Activated CD4-positive, alpha-beta memory T cell treated with anti-CD3 and anti-CD28 coated beads, Interleukin-2, amount 10 ng/mL, durations not matched to agents 7 days and 5 days (primary cell): ENCODE results near the gene LPAR1. TPM values are rescaled to one million over a fixed set of nuclear protein-coding genes. Genes with fewer than 3 reads are reported as not detected.
"Not testable (repeated sequence)": the region's sequence is repeated elsewhere in the genome, so short reads cannot be mapped to it uniquely, and the experiment has no call there.

Experiments
- CTCF ChIA-PET: fragments of 350-600 bp; sonication (Branson Sonifier 250); formaldehyde crosslinking; loops from one replicate; lab custom pipeline; 2021; ENCODE audit warnings: antibody characterized with exemption, inconsistent platforms; lab: Charles Lee
- POLR2A ChIA-PET: fragments of 350-600 bp; sonication (Branson Sonifier 250); formaldehyde crosslinking; loops from one replicate; lab custom pipeline; 2021; ENCODE audit warnings: antibody characterized with exemption; lab: Charles Lee
- DNase-seq: peaks from one replicate; pipeline ENCODE4 v3.0.0-alpha.2; 2020
- H3K27ac Mint-ChIP-seq: one replicate; pipeline ENCODE4 v1.8.0; 2021; ENCODE audit warnings: mild to moderate bottlenecking, mixed read lengths
- H3K27me3 Mint-ChIP-seq: one replicate; pipeline ENCODE4 v1.8.0; 2021; ENCODE audit warnings: mixed read lengths
- H3K36me3 Mint-ChIP-seq: one replicate; pipeline ENCODE4 v1.8.0; 2021; ENCODE audit warnings: low read depth, mixed read lengths
- H3K4me1 Mint-ChIP-seq: one replicate; pipeline ENCODE4 v1.8.0; 2021; ENCODE audit warnings: mixed read lengths
- H3K4me3 Mint-ChIP-seq: one replicate; pipeline ENCODE4 v1.8.0; 2021; ENCODE audit warnings: mild to moderate bottlenecking, mixed read lengths
- H3K9me3 Mint-ChIP-seq: one replicate; pipeline ENCODE4 v1.8.0; 2021; ENCODE audit warnings: mixed read lengths
- total RNA-seq, 2 experiments: library from RNA; stranded (reverse); gene quantifications; one replicate each; pipeline ENCODE4 v1.2.3, GENCODE V29; 2021

Gene LPAR1
- total RNA-seq, 2 experiments from 2014 or later, result not detected

DNA sequence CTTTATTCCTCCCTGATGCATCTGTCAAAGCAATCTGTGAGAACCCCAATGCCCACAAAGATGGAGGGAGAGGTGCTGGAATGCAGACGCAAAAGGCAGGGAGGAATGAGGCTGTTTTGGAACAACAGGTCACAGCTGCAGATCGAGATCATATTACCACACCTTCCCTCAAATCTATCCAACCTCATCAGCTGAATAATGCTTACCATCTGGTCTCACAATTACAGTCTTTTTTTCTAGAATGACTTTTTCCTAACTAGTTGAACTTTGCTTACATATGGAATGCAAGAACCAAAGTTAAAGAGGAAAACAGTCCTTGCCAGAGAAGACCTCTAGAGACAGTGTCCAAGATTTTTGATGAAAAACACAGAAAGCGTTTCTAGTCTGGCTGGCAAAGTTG, 158.1 kb downstream of the LPAR1 start:
- H3K27ac Mint-ChIP-seq, result no peak overlapping the region
- CTCF ChIA-PET, result interaction anchor here (0.5 kb wide), 1 partner anchor 11 kb away, joined by 3 read pairs; no protein-coding TSS in a partner anchor

DNA sequence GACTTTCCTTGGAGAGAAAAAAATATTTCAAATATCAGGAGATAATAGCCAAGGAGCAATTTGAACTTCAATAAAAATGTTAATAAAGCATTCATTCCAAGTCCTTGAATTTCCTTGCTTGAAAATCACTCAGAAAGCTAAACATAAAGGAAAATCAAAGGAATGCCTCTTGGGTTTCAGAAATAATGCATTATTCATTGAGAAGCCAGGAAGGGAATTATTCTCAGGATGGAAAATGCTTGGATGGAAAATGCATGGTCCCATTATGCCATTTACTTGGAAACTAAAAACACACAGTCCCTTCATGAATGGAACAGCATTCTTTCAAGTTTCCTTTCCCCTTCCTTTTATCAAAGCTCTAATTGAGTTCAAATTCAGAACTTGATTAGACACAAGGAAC, 160.9 kb downstream of the LPAR1 start:
- Mint-ChIP-seq H3K4me1 (no peaks in the 10 kb centered on the region), H3K4me3 (no peak overlapping the region), H3K27ac (no peak overlapping the region), H3K27me3 (no peaks in the 10 kb centered on the region), H3K36me3 (no peaks in the 10 kb centered on the region), H3K9me3 (peaks cover 9% of the 10 kb centered on the region)
- CTCF ChIA-PET, result no interaction called here
- POLR2A ChIA-PET, result no interaction called here
- no peak for DNase-seq

More for the DNA sequence above, 158.1 kb downstream of the LPAR1 start:
- peaks cover 9% of the 10 kb centered on the region for H3K9me3 Mint-ChIP-seq
- H3K4me3 Mint-ChIP-seq, result no peak overlapping the region
- no peak for DNase-seq
- POLR2A ChIA-PET, result no interaction called here
- H3K4me1 Mint-ChIP-seq, result no peaks in the 10 kb centered on the region
- H3K36me3 Mint-ChIP-seq, result no peaks in the 10 kb centered on the region
- H3K27me3 Mint-ChIP-seq, result no peaks in the 10 kb centered on the region

DNA sequence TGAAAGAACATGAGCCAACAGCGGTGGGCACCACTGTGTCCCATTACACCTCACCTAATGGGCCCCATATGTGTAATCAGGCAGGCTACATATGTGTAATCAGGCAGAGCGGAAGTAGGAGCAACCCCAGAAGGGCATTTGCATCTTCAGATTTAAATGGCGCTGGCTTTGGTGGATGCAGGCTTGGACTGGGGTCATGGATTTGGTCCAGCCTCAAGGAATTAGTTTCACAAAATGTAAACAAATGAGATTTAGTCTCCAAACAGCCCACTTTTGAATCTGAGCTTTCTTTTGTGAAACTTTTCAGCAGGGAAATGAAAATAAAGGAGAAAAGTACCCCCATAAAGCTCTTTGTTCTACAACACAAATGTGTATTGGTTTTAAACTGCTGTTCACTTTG, 161.3 kb downstream of the LPAR1 start:
- ChIA-PET POLR2A (no interaction called here), CTCF (no interaction called here)
- Mint-ChIP-seq H3K9me3 (peaks cover 9% of the 10 kb centered on the region), H3K4me1 (no peaks in the 10 kb centered on the region), H3K27me3 (no peaks in the 10 kb centered on the region), H3K4me3 (no peak overlapping the region), H3K36me3 (no peaks in the 10 kb centered on the region), H3K27ac (no peak overlapping the region)
- DNase-seq, result no peak

GRCh38 chr9:110874963-110875674, 163.2 kb downstream of the LPAR1 start:
- POLR2A ChIA-PET, result no interaction called here
- H3K4me3 Mint-ChIP-seq, result no peak overlapping the region
- no peaks in the 10 kb centered on the region for H3K4me1 Mint-ChIP-seq
- no peaks in the 10 kb centered on the region for H3K27me3 Mint-ChIP-seq
- CTCF ChIA-PET, result no interaction called here
- DNase-seq, result no peak
- no peak overlapping the region for H3K27ac Mint-ChIP-seq
- H3K36me3 Mint-ChIP-seq, result no peaks in the 10 kb centered on the region
- peaks cover 9% of the 10 kb centered on the region for H3K9me3 Mint-ChIP-seq

DNA sequence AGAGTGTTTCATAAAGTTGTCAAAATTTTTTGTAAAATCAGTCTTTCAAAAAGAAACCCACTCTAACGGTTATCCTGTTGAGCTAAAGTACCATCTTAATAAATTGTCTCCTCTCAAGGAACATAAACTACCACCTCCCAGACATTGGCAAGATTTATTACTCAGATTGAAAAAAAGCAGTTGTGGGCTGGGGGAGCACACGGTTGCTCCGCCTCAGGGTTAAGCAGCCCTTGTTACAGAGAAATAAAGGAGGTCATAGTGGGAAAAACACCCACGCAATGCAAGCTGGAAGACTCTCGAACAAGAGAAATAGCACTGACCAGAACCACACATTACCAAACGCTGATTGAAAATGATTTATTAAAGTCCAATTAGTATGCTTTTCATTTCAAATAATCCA, 165.3 kb downstream of the LPAR1 start:
- ChIA-PET CTCF (no interaction called here), POLR2A (no interaction called here)
- Mint-ChIP-seq H3K4me3 (no peak overlapping the region), H3K27me3 (no peaks in the 10 kb centered on the region), H3K36me3 (no peaks in the 10 kb centered on the region), H3K27ac (no peak overlapping the region), H3K9me3 (no peaks in the 10 kb centered on the region), H3K4me1 (no peaks in the 10 kb centered on the region)
- DNase-seq, result no peak

DNA sequence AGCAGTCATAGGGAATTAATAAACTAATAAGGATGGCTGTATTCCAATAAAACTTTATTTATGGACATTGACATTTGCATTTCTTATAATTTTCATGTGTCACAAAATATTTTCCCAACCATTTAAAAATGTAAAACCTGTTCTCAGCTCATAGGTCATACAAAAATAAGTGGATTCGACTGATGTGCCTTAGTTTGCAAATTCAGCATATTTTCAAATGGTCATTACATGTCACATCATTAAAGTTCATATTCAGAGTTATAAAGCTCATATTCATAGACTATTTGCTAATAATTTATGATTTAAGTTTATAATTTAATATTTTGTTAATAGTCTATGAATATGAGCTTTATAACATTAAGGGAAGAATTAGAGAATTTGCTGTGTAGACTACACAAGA, 166.5 kb downstream of the LPAR1 start:
- Mint-ChIP-seq H3K4me1 (no peaks in the 10 kb centered on the region), H3K27me3 (no peaks in the 10 kb centered on the region), H3K27ac (no peak overlapping the region), H3K4me3 (no peak overlapping the region), H3K36me3 (no peaks in the 10 kb centered on the region), H3K9me3 (no peaks in the 10 kb centered on the region)
- no peak for DNase-seq
- POLR2A ChIA-PET, result no interaction called here
- CTCF ChIA-PET, result no interaction called here

- no peaks in the 10 kb centered on the region for H3K36me3 Mint-ChIP-seq
- no peaks in the 10 kb centered on the region for H3K4me1 Mint-ChIP-seq
- POLR2A ChIA-PET, result no interaction called here
- no peaks in the 10 kb centered on the region for H3K27me3 Mint-ChIP-seq
- CTCF ChIA-PET, result interaction anchor here (0.7 kb wide), 1 partner anchor 10 kb away, joined by 3 read pairs; no protein-coding TSS in a partner anchor
- H3K27ac Mint-ChIP-seq, result no peak overlapping the region
- no peak overlapping the region for H3K4me3 Mint-ChIP-seq
- no peaks in the 10 kb centered on the region for H3K9me3 Mint-ChIP-seq
- DNase-seq, result no peak
Measured at GRCh38 chr9:110869931-110870330, 168.3 kb downstream of the LPAR1 start.

GRCh38 chr9:110864011-110864410, 174.3 kb downstream of the LPAR1 start:
- Mint-ChIP-seq H3K36me3 (no peaks in the 10 kb centered on the region), H3K27ac (no peak overlapping the region), H3K4me3 (no peak overlapping the region), H3K27me3 (no peaks in the 10 kb centered on the region), H3K9me3 (peaks cover 20% of the 10 kb centered on the region), H3K4me1 (no peaks in the 10 kb centered on the region)
- POLR2A ChIA-PET, result no interaction called here
- DNase-seq, result no peak
- CTCF ChIA-PET, result no interaction called here

GRCh38 chr9:110861370-110862110, 176.7 kb downstream of the LPAR1 start:
- POLR2A ChIA-PET, DNase-seq, H3K36me3 Mint-ChIP-seq, H3K27me3 Mint-ChIP-seq, H3K4me1 Mint-ChIP-seq, CTCF ChIA-PET, H3K4me3 Mint-ChIP-seq, H3K27ac Mint-ChIP-seq: not testable (repeated sequence)
- H3K9me3 Mint-ChIP-seq, result peaks cover 27% of the 10 kb centered on the region

GRCh38 chr9:110856772-110857171, 181.5 kb downstream of the LPAR1 start:
- Mint-ChIP-seq H3K27ac (no peak overlapping the region), H3K9me3 (peaks cover 19% of the 10 kb centered on the region), H3K4me3 (no peak overlapping the region), H3K27me3 (no peaks in the 10 kb centered on the region), H3K4me1 (no peaks in the 10 kb centered on the region), H3K36me3 (no peaks in the 10 kb centered on the region)
- DNase-seq, result no peak
- ChIA-PET POLR2A (no interaction called here), CTCF (no interaction called here)

DNA sequence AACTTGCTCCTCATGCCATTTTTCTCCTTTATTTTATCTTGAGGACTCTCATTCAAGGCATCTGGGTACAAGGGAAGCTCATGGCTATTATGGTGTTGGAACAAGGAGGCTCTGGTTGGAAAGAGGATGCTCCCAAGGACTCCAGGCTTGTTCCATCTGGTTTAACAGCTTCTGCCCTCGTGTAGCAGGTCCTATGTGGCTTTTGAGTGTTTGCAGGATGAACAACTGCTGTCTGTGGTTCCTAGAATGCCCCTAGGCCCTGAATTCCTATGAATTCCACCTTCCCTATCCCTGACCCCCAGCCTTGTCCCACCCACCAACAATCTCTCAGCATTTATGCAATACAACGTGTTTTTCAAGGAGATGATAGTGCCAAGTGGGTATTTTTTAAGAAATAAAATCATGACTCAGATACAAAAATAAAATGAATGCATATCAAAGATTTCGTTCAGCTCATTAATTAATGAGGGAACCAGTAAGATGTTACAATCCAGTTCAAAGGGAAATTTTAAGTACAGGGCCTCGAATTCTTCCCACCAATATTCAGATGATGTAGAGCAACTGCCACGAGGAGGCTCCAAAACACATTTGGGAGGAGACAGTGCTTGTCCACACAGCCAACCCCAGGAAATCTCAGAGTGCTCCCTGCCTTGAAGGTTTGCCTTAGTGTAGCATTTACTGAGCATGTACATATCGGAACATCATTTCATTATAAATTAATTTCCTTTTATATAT, 187.7 kb downstream of the LPAR1 start:
- H3K27ac Mint-ChIP-seq, result no peak overlapping the region
- H3K4me1 Mint-ChIP-seq, result no peaks in the 10 kb centered on the region
- no peak overlapping the region for H3K4me3 Mint-ChIP-seq
- H3K27me3 Mint-ChIP-seq, result no peaks in the 10 kb centered on the region
- ChIA-PET POLR2A (no interaction called here), CTCF (no interaction called here)
- no peaks in the 10 kb centered on the region for H3K36me3 Mint-ChIP-seq
- peaks cover 4% of the 10 kb centered on the region for H3K9me3 Mint-ChIP-seq
- DNase-seq, result no peak

DNA sequence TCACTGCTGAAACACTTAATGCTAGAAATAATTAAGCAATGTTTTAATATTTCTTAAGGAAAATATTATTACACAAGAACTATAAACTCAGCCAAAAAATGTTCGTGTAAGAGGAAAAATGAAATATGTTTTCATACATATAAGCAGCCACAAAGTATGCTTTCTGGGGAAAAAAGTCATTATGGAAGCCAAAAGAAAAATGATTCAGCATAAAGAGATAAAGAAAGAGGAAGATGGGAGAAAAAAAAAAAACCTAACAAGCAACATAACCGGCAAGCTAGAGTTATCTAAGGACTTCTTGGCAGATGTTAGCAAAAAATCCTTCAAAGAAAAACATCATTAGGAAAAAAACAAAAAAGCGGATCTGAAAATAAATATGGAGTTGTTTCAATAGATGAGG, 190.6 kb downstream of the LPAR1 start:
- H3K4me1 Mint-ChIP-seq, result no peaks in the 10 kb centered on the region
- no peak overlapping the region for H3K4me3 Mint-ChIP-seq
- ChIA-PET POLR2A (no interaction called here), CTCF (no interaction called here)
- H3K9me3 Mint-ChIP-seq, result no peaks in the 10 kb centered on the region
- DNase-seq, result no peak
- H3K36me3 Mint-ChIP-seq, result no peaks in the 10 kb centered on the region
- no peaks in the 10 kb centered on the region for H3K27me3 Mint-ChIP-seq
- H3K27ac Mint-ChIP-seq, result no peak overlapping the region

GRCh38 chr9:110846215-110846614, 192.1 kb downstream of the LPAR1 start:
- POLR2A ChIA-PET, result no interaction called here
- no peaks in the 10 kb centered on the region for H3K27me3 Mint-ChIP-seq
- H3K27ac Mint-ChIP-seq, result no peak overlapping the region
- H3K4me3 Mint-ChIP-seq, result no peak overlapping the region
- H3K9me3 Mint-ChIP-seq, result no peaks in the 10 kb centered on the region
- CTCF ChIA-PET, result no interaction called here
- H3K4me1 Mint-ChIP-seq, result no peaks in the 10 kb centered on the region
- no peaks in the 10 kb centered on the region for H3K36me3 Mint-ChIP-seq
- DNase-seq, result no peak
